ENCODE data around the gene LYRM4.

The LYRM4 gene

GRCh38 chr6:5116243-5116991 lies 144.3 kb downstream of the LYRM4 start:
- no peak for DNase-seq

DNA sequence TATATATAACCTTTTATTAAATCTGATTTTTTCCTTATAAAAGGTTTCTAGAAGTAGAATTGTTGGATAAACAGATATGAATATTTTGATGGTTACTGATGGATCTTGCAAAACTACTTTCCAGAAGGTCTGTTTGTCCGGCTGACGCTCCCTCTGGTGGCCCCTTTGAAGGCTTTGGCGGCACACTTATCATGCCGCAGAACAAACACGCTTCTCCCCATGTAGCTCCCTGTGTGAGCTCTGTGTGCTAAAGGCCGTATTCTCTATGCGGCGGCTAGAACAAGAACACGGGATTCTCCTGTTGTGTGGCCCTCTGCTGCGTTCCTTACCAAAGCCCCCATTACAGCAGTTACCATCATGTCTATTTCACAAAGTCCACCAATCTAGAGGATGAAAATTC lies 145.6 kb downstream of the LYRM4 start:
- DNase-seq, result no peak

- DNase-seq, result no peak
These were observed 147.7 kb downstream of the LYRM4 start for GRCh38 chr6:5113096-5113495.

- no peak for DNase-seq
These were observed 148.5 kb downstream of the LYRM4 start for GRCh38 chr6:5112066-5112799.

DNA sequence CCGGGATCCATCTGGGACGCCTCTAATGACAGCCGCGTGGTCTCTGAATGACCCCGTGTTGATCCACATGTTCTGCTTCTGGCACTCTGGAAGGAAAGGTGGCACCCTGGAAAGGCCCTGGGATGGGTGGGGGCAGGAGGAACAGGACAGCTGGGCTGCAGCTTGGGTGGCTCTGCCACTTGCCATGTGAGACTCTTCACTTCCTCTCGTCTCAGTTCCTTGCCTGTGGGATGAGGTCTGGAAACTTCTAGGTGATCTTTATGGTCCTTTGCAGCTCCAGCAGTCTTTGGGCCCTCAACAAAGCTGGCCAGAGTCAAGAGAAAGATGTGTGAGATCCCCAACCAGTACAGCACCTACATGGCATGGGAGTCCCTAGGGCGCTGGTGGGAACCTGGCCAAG lies 149.1 kb downstream of the LYRM4 start:
- no peak for DNase-seq

DNA sequence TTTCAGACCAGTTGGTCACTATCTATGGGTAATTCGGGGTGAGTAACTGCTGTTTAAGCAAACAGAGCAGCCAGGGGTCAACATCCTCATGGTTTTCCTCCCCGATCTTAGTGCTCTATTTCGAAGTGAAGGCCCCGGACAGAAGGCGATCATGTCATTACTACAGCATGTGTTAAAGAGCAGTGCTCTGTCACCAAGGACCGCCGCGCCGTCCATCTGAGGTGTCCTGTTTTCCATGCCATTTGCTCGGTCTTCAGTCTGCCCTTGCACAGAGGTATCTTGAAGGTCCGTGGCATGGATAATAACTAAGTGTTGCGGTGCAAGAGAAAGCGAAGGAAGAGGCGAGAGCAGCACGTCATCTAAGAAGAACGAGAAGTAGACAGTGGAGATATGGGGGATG lies 150.5 kb downstream of the LYRM4 start:
- no peak for DNase-seq

- no peak for DNase-seq
These were observed 151.3 kb downstream of the LYRM4 start for GRCh38 chr6:5109436-5109835.

- DNase-seq, result no peak
These were observed 152.1 kb downstream of the LYRM4 start for GRCh38 chr6:5108536-5109150.

DNA sequence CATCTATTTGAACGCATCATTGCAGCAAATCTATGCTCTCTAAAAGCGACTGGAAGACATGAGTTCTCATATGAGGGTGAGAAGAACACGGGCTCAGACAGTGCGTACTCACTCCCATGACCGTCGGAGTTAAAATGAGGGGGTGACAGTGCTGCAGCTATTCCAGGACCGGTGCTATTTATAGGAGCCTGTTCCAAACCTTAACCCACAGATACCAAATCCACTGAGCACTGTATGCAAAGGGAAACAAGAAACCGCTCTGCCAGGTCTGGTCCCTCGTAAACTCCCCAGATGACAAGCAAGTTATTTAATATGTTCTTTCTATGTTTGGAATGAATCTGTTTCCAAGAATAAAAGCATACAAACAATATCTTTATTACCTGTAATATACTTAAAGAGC lies 152.7 kb downstream of the LYRM4 start:
- no peak for DNase-seq

DNA sequence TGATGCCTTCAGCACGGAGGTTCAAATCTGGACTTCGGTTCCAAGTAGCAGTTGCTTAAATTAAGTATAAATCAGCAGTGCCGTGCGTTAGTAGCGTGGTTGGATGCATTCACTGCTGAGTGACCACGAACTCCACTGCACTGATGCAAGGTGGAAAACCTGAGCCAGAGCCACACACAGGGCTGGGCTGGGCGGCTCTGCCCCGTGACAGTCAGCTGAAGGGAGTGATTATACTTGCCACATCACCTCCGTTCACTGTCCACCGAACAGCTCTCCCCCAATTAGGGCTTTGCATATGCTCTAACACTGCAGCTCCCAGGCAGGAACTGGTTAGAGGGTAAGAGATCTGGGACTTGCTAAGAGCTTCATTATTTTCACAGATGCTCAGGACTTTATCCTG lies 153.4 kb downstream of the LYRM4 start:
- DNase-seq, result no peak

- DNase-seq, result no peak
These were observed 155.6 kb downstream of the LYRM4 start for GRCh38 chr6:5105146-5105545.

DNA sequence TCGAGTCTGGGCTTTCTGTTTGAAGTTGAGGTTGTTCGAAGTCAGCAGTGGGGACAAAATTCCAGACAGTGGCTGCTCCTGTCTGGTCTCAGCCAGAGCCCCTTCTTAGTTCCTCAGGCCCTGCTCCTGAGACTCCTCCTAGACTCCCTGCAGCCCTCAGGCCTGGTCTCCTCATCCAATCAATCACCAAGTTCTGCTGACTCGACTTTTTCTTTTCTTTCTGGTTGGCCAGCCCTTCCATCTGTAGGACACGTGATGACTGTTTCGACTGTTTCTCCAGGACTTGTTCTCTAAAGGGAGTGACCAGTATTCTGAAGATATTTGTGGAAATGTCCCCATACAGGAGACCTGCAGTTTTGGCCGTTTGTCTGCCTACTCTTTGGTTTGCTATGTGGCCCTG lies 156.1 kb downstream of the LYRM4 start:
- no peak for DNase-seq

DNA sequence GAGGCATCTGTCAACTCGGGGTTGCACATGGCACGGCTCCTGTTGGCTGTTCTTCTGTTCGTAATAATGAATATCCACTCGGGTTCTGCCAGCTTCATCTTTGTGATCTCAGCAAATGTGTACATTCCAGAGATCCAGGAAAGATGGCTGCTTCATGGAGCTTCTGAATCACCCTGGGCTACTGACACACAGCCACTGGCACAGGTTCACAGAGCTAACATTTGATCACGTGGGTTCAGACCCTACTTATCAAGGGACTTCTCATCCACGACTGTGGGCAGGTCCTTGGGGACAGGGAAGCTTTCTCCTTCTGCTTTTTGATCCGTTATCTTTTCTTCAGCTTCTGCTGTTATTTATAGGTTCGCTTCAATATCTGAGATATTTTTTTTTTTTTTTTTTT lies 157.5 kb downstream of the LYRM4 start:
- DNase-seq, result no peak

DNA sequence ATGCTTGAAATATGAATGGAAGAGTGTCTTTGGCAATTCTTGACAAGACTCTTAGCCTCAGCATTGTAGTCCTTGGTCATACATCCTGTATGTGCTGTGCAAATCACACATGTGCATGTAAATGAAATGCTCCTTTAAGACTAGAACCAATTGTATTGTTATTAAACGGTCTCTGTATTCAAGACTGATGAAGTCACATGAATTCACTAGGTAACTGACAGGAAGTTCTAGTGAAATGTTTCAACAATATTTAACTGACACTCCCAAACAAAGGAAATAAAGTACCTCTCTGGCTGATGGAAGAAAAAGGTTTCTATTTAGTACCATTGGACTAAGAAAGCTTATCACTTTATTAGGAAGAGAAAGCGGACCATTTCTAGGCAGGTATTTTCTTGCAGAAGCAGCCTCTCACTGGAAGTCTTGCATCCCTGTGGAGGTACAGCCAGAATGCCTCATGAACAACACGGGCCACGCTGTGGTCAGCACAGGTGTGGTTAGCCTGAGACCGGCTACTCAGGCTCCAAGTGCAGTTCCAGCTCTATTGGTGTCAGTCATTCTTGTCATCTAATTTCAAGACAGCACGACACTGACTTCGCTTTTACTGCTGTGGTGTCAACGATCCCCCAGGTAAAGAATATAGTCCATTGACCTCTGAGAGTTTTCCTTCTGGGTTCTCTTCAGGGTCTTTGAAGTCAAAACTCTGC lies 158.3 kb downstream of the LYRM4 start:
- no peak for DNase-seq

- DNase-seq, result no peak
These were observed 159.9 kb downstream of the LYRM4 start for GRCh38 chr6:5100806-5101205.

GRCh38 chr6:5099537-5099936 lies 161.2 kb downstream of the LYRM4 start:
- no peak for DNase-seq

DNA sequence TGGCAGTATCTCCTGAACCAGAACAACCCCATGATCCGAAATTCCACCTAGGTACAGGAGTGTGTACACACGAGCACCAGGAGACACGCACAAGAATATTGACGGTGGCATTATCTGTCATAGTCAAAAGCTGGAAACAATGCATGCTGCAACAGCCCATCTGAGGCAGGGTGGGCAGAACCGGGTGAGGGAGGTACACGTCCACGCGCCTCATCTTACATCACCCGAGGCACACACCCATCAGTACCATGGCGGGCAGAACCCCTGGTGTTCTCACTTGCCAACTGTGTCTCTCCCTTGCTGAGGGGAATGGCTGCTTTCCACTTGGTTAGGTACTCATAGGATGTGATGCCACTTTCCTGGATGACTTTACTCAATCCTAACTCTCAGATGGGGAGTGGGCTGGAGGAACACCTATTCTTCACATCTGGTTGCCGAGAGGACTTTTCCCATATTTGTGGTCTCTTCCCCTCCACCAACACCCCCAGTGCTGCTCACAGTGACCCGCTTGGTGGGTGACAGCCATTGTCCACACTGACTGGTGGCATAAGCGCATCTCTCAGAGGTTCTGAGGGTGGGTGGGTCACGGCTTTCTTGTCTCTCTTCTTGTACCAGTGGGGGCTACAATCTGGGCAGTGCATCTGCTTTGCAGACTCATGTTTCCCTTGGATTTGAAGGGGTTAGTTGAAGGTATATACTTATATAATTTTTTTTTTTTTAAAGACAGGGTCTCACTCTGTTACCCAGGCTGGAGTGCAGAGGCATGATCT lies 162.1 kb downstream of the LYRM4 start:
- DNase-seq, result no peak

DNA sequence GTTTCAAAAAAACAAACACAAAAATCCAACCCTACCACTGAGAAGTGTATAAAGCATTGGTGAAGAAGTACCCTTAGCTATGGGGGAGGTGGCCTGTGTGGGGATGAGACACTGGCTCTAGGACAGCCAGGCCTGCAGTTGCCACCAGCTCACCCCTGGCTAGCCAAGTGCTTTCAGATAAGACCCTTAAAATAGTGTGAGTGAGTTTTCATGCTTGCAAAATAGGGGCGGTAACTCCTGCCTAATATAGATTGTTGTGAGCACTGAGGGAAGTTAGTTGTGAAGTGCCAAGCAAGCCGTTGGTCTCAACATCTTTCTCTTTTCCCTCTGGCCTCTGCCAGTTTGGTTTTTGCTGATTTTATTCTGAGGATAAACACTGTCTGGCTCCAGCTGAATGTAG lies 164.3 kb downstream of the LYRM4 start:
- no peak for DNase-seq

DNA sequence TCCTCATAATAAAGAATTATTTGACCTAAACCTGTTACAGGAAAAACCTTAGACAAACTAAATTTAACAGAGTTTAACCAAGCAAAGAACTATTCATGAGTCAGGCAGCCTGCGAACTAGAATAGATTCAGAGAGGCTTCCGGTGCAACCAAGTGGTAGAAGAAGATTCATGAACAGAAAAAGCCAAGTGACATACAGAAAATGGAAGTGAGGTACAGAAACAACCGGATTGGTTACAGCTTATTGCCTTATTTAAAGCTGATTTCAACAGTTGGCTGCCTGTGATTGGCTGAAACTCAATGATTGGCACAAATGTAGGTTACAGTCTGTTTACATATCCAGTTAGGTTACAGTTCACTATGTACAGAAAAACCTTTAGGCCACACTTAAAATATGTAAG lies 165.5 kb downstream of the LYRM4 start:
- DNase-seq, result no peak

GRCh38 chr6:5094327-5094726 lies 166.4 kb downstream of the LYRM4 start:
- DNase-seq, result no peak

DNA sequence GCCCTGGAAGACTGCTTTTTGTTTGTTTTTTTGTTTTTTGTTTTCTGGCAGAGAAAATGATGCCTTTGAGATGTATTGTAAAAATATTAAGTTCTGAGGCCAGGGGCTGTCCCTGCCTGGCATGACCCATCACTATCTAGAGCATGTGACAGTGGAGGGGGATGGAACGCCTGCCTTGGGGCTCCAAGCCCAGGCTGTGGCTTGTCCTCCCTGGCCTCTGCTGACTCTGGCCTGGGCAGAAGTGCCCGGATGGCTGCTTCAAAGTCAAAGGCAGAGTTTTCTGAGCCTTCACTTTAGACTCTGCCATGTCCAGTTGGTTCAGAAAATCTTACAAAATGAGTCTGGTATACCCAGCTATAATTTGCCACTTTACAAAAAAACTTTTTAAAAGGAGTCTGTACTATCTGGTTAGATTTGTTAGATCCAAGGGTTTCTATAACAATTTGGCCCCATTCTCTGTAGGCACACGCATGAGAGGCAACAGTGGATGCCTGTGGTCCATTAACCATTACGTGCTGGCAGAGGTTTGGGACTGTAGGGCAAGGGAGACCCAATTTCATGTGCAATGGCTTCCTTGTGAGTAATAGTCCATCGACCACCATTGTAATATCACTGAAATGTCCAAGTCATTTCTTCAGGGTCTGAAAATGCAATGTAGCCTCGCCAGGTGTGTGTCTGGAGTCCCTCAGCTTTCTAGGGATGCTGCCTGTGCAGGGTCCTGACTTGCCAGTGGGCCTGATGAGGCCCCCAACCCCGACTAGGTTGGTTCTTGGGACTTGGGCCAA lies 167.3 kb downstream of the LYRM4 start:
- no peak for DNase-seq
